ENCODE measurements around the gene CSTF1.

GRCh38 chr20:56406910-56407309, 14.5 kb downstream of the CSTF1 start:
- no peak for TF ChIP-seq CTCF (IDR thresholded peaks at IDR 0.05)
- TF ChIP-seq POLR2A (IDR thresholded peaks at IDR 0.05) = no peak

Data from adrenal gland (tissue), 5 donors.